SJSA1 (cell line): ENCODE measurements around the gene ZNF333. TPM values are rescaled to one million over a fixed set of nuclear protein-coding genes. Genes with fewer than 3 reads are reported as not detected.
"Not testable (repeated sequence)": the region's sequence is repeated elsewhere in the genome, so short reads cannot be mapped to it uniquely, and the experiment has no call there.

Source experiments
- DNase-seq, 2 experiments: peaks; one replicate each; pipeline ENCODE4 v3.0.0-alpha.2; 2015 to 2020; ENCODE audit warnings: low spot score in 2 of 2, low read depth in 1 of 2
- H3K27ac ChIP-seq: fragments of 250-450 bp; sonication (Bioruptor Pico); 2 replicates; pipeline ENCODE4 v1.5.1; 2020; ENCODE audit warnings: mild to moderate bottlenecking, moderate library complexity
- H3K27me3 ChIP-seq: fragments of 250-450 bp; sonication (Bioruptor Pico); replicated peaks from 2 replicates; pipeline ENCODE4 v1.5.1; 2020; ENCODE audit warnings: mild to moderate bottlenecking, moderate library complexity
- H3K36me3 ChIP-seq: fragments of 250-450 bp; sonication (Bioruptor Pico); 2 replicates; pipeline ENCODE4 v1.5.1; 2020; ENCODE audit warnings: mild to moderate bottlenecking
- H3K4me1 ChIP-seq: fragments of 250-450 bp; sonication (Bioruptor Pico); replicated peaks from 2 replicates; pipeline ENCODE4 v1.6.1; 2021; ENCODE audit warnings: mild to moderate bottlenecking
- H3K4me3 ChIP-seq: fragments of 250-450 bp; sonication (Bioruptor Pico); 2 replicates; pipeline ENCODE4 v1.5.1; 2020; ENCODE audit warnings: mild to moderate bottlenecking
- H3K9me3 ChIP-seq: fragments of 250-450 bp; sonication (Bioruptor Pico); replicated peaks from 2 replicates; pipeline ENCODE4 v1.5.1; 2020; ENCODE audit warnings: mild to moderate bottlenecking
- total RNA-seq: library from RNA; depleted of rRNA; stranded (reverse); fragments of >200 nt; shearing (Covaris generic); gene quantifications from 2 replicates; pipeline ENCODE4 v1.2.3, GENCODE V29; 2014; rRNA removed

The ZNF333 gene
- total RNA-seq, 1 experiment from 2014 or later, result 17.3 TPM

- not testable (repeated sequence) for H3K9me3 ChIP-seq, H3K4me1 ChIP-seq, H3K4me3 ChIP-seq, H3K27ac ChIP-seq, H3K36me3 ChIP-seq, H3K27me3 ChIP-seq
- DNase-seq, result peak in 1 of 2 experiments; percentile 8
Measured at GRCh38 chr19:14778110-14778845, 88.4 kb downstream of the ZNF333 start, which contains the start of gene ADGRE2. Gene ADGRE2, minus strand, starts transcription at chr19:14778560. Its CDS starts 1,804 bp downstream, at chr19:14776756.

- Histone ChIP-seq H3K4me1 (no peaks in the 10 kb centered on the region), H3K27me3 (no peaks in the 10 kb centered on the region; the same call in 1 of the 2 replicates), H3K9me3 (no peaks in the 10 kb centered on the region), H3K36me3 (no peaks in the 10 kb centered on the region), H3K4me3 (no peak overlapping the region), H3K27ac (no peak overlapping the region)
- no peak for DNase-seq
Measured at GRCh38 chr19:14779151-14779550, 89.3 kb downstream of the ZNF333 start.

GRCh38 chr19:14780622-14781225, 90.9 kb downstream of the ZNF333 start:
- not testable (repeated sequence) for H3K27ac ChIP-seq, H3K36me3 ChIP-seq, H3K9me3 ChIP-seq, H3K4me3 ChIP-seq, H3K27me3 ChIP-seq, H3K4me1 ChIP-seq
- peak in 1 of 2 experiments; percentile 13 for DNase-seq

GRCh38 chr19:14781713-14782536, 92.1 kb downstream of the ZNF333 start:
- H3K27me3 ChIP-seq, H3K27ac ChIP-seq, H3K36me3 ChIP-seq, H3K9me3 ChIP-seq, H3K4me1 ChIP-seq, H3K4me3 ChIP-seq: not testable (repeated sequence)
- peak in 1 of 2 experiments; percentile 13 for DNase-seq

- Histone ChIP-seq H3K27ac (no peak overlapping the region), H3K27me3 (no peaks in the 10 kb centered on the region), H3K4me1 (no peaks in the 10 kb centered on the region), H3K4me3 (no peak overlapping the region), H3K36me3 (no peaks in the 10 kb centered on the region), H3K9me3 (no peaks in the 10 kb centered on the region)
- peak in 1 of 2 experiments; percentile 13 for DNase-seq
Measured at GRCh38 chr19:14782626-14783409, 93.0 kb downstream of the ZNF333 start.

Other genes with a start within 250 kb of the ZNF333 start
- not detected in 2 replicates for gene PTGER1, start 214.7 kb upstream of the ZNF333 start, total RNA-seq
- gene GIPC1, start 193.9 kb upstream of the ZNF333 start, total RNA-seq, result 148 and 234 TPM in 2 replicates
- gene DNAJB1, start 171.7 kb upstream of the ZNF333 start, total RNA-seq, result 126 and 146 TPM in 2 replicates
- gene TECR, start 160.5 kb upstream of the ZNF333 start, total RNA-seq, result 43.9 and 56.9 TPM in 2 replicates
- 363 and 563 TPM in 2 replicates for gene NDUFB7, start 118.0 kb upstream of the ZNF333 start, total RNA-seq
- 0.18 TPM in 1 of 2 replicates, not detected in the other for gene CLEC17A, start 107.0 kb upstream of the ZNF333 start, total RNA-seq
- gene ADGRE3, start 15.2 kb upstream of the ZNF333 start, total RNA-seq, result not detected in 2 replicates
- not detected in 2 replicates for gene ADGRE2, start 88.5 kb downstream of the ZNF333 start, total RNA-seq
- gene OR7A5, start 145.1 kb downstream of the ZNF333 start, total RNA-seq, result not detected in 2 replicates
- gene OR7C1, start 145.1 kb downstream of the ZNF333 start, total RNA-seq, result not detected in 2 replicates
- gene OR7A10, start 158.9 kb downstream of the ZNF333 start, total RNA-seq, result not detected in 2 replicates
- gene OR7A17, start 196.1 kb downstream of the ZNF333 start, total RNA-seq, result not detected in 2 replicates